Measurements from ENCODE around the gene FAM89A. TPM values are rescaled to one million over a fixed set of nuclear protein-coding genes. Genes with fewer than 3 reads are reported as not detected.

Gene FAM89A
- 5.7 TPM for polyA plus RNA-seq (2013)

- DNase-seq = peak in 2 of 3 donors; percentile 44 to 51
- Histone ChIP-seq H3K9me3 (ENCODE audit: control extremely low read depth in 1 of 5, control insufficient read depth in 4 of 5, insufficient read depth in 2 of 5, low read depth in 1 of 5, low read length in 4 of 5) (peaks cover 0 to 13% (median 5%) of the 10 kb centered on the region in 5 experiments), H3K4me1 (ENCODE audit: control extremely low read depth in 1 of 4, control insufficient read depth in 4 of 4, insufficient read depth in 4 of 4, low read length in 3 of 4) (peaks cover 8 to 54% (median 40%) of the 10 kb centered on the region in 4 experiments), H3K27me3 (replicated peaks in 2 of 5; ENCODE audit: control insufficient read depth in 4 of 5, insufficient read depth in 5 of 5, low read length in 4 of 5) (peaks cover 0 to 14% (median 10%) of the 10 kb centered on the region in 5 experiments), H3K4me3 (ENCODE audit: control insufficient read depth in 1 of 7, extremely low read depth in 1 of 7, insufficient read depth in 4 of 7, low read depth in 2 of 7, low read length in 6 of 7) (peak within 1 kb of the TSS; percentile 36 to 83 (median 73)), H3K27ac (ENCODE audit: insufficient read depth in 1 of 2, low read depth in 1 of 2, low read length in 2 of 2, poor library complexity in 1 of 2, severe bottlenecking in 2 of 2) (no peak within 1 kb of the TSS), H3K36me3 (ENCODE audit: control insufficient read depth in 4 of 4, insufficient read depth in 4 of 4, low read length in 3 of 4) (no peaks in the 10 kb centered on the region)
- CTCF ChIA-PET = interaction anchor here (0.6 to 0.7 kb wide), 2 partner anchors 11 to 60 kb away, joined by 3 to 4 read pairs; no protein-coding TSS in a partner anchor
- POLR2A ChIA-PET = no interaction called here
- under 1% methylated on average over 46 of the region's 82 CpGs for WGBS (ENCODE audit: insufficient coverage)
Measured at GRCh38 chr1:231040019-231040799, at the start of gene FAM89A. FAM89A (minus strand) TSS chr1:231040254; CDS start chr1:231040211, 43 bp downstream.

GRCh38 chr1:231084353-231084752 lies 44.3 kb upstream of the FAM89A start:
- ChIA-PET POLR2A (no interaction called here), CTCF (interaction anchor here (1.1 kb wide), 1 partner anchor 9 kb away, joined by 5 read pairs; no protein-coding TSS in a partner anchor)
- Histone ChIP-seq H3K9me3 (ENCODE audit: control extremely low read depth in 1 of 5, control insufficient read depth in 4 of 5, insufficient read depth in 2 of 5, low read depth in 1 of 5, low read length in 4 of 5) (no peaks in the 10 kb centered on the region), H3K27me3 (replicated peaks in 2 of 5; ENCODE audit: control insufficient read depth in 4 of 5, insufficient read depth in 5 of 5, low read length in 4 of 5) (peaks cover 0 to 2% (median 0%) of the 10 kb centered on the region in 5 experiments), H3K27ac (ENCODE audit: insufficient read depth in 1 of 2, low read depth in 1 of 2, low read length in 2 of 2, poor library complexity in 1 of 2, severe bottlenecking in 2 of 2) (no peak overlapping the region), H3K4me3 (ENCODE audit: control insufficient read depth in 1 of 7, extremely low read depth in 1 of 7, insufficient read depth in 4 of 7, low read depth in 2 of 7, low read length in 6 of 7) (no peak overlapping the region), H3K36me3 (ENCODE audit: control insufficient read depth in 4 of 4, insufficient read depth in 4 of 4, low read length in 3 of 4) (no peaks in the 10 kb centered on the region), H3K4me1 (ENCODE audit: control extremely low read depth in 1 of 4, control insufficient read depth in 4 of 4, insufficient read depth in 4 of 4, low read length in 3 of 4) (no peaks in the 10 kb centered on the region)
- no peak for DNase-seq
- WGBS (ENCODE audit: insufficient coverage) = 92% methylated on average over 4 of the region's 5 CpGs

- Histone ChIP-seq H3K36me3 (ENCODE audit: control insufficient read depth in 4 of 4, insufficient read depth in 4 of 4, low read length in 3 of 4) (no peaks in the 10 kb centered on the region), H3K4me1 (ENCODE audit: control extremely low read depth in 1 of 4, control insufficient read depth in 4 of 4, insufficient read depth in 4 of 4, low read length in 3 of 4) (no peaks in the 10 kb centered on the region), H3K27ac (ENCODE audit: insufficient read depth in 1 of 2, low read depth in 1 of 2, low read length in 2 of 2, poor library complexity in 1 of 2, severe bottlenecking in 2 of 2) (no peak overlapping the region), H3K27me3 (replicated peaks in 2 of 5; ENCODE audit: control insufficient read depth in 4 of 5, insufficient read depth in 5 of 5, low read length in 4 of 5) (no peaks in the 10 kb centered on the region), H3K4me3 (ENCODE audit: control insufficient read depth in 1 of 7, extremely low read depth in 1 of 7, insufficient read depth in 4 of 7, low read depth in 2 of 7, low read length in 6 of 7) (no peak overlapping the region), H3K9me3 (ENCODE audit: control extremely low read depth in 1 of 5, control insufficient read depth in 4 of 5, insufficient read depth in 2 of 5, low read depth in 1 of 5, low read length in 4 of 5) (peaks cover 0 to 4% (median 0%) of the 10 kb centered on the region in 5 experiments)
- DNase-seq = no peak
- POLR2A ChIA-PET = no interaction called here
- WGBS (ENCODE audit: insufficient coverage) = 95% methylated on average over 2 of the region's 4 CpGs
- CTCF ChIA-PET = no interaction called here
Measured at GRCh38 chr1:231079163-231079562, 39.1 kb upstream of the FAM89A start.

GRCh38 chr1:231078250-231078649 lies 38.2 kb upstream of the FAM89A start:
- Histone ChIP-seq H3K36me3 (ENCODE audit: control insufficient read depth in 4 of 4, insufficient read depth in 4 of 4, low read length in 3 of 4) (no peaks in the 10 kb centered on the region), H3K27me3 (replicated peaks in 2 of 5; ENCODE audit: control insufficient read depth in 4 of 5, insufficient read depth in 5 of 5, low read length in 4 of 5) (no peaks in the 10 kb centered on the region), H3K4me1 (ENCODE audit: control extremely low read depth in 1 of 4, control insufficient read depth in 4 of 4, insufficient read depth in 4 of 4, low read length in 3 of 4) (no peaks in the 10 kb centered on the region), H3K27ac (ENCODE audit: insufficient read depth in 1 of 2, low read depth in 1 of 2, low read length in 2 of 2, poor library complexity in 1 of 2, severe bottlenecking in 2 of 2) (no peak overlapping the region), H3K9me3 (ENCODE audit: control extremely low read depth in 1 of 5, control insufficient read depth in 4 of 5, insufficient read depth in 2 of 5, low read depth in 1 of 5, low read length in 4 of 5) (peaks cover 0 to 4% (median 0%) of the 10 kb centered on the region in 5 experiments), H3K4me3 (ENCODE audit: control insufficient read depth in 1 of 7, extremely low read depth in 1 of 7, insufficient read depth in 4 of 7, low read depth in 2 of 7, low read length in 6 of 7) (no peak overlapping the region)
- DNase-seq = no peak
- POLR2A ChIA-PET = no interaction called here
- WGBS (ENCODE audit: insufficient coverage) = 100% methylated on average over 2 of the region's 7 CpGs
- CTCF ChIA-PET = no interaction called here

GRCh38 chr1:231076802-231077201 lies 36.7 kb upstream of the FAM89A start:
- no peak for DNase-seq
- no peaks in the 10 kb centered on the region for H3K36me3 ChIP-seq (ENCODE audit: control insufficient read depth in 4 of 4, insufficient read depth in 4 of 4, low read length in 3 of 4)
- WGBS (ENCODE audit: insufficient coverage) = 82% methylated on average over 4 of the region's 5 CpGs

GRCh38 chr1:231075497-231075896 lies 35.4 kb upstream of the FAM89A start:
- no peak for DNase-seq
- CTCF ChIA-PET = no interaction called here
- POLR2A ChIA-PET = no interaction called here
- Histone ChIP-seq H3K9me3 (ENCODE audit: control extremely low read depth in 1 of 5, control insufficient read depth in 4 of 5, insufficient read depth in 2 of 5, low read depth in 1 of 5, low read length in 4 of 5) (peaks cover 0 to 4% (median 0%) of the 10 kb centered on the region in 5 experiments), H3K36me3 (ENCODE audit: control insufficient read depth in 4 of 4, insufficient read depth in 4 of 4, low read length in 3 of 4) (no peaks in the 10 kb centered on the region), H3K27ac (ENCODE audit: insufficient read depth in 1 of 2, low read depth in 1 of 2, low read length in 2 of 2, poor library complexity in 1 of 2, severe bottlenecking in 2 of 2) (no peak overlapping the region), H3K4me3 (ENCODE audit: control insufficient read depth in 1 of 7, extremely low read depth in 1 of 7, insufficient read depth in 4 of 7, low read depth in 2 of 7, low read length in 6 of 7) (no peak overlapping the region), H3K27me3 (replicated peaks in 2 of 5; ENCODE audit: control insufficient read depth in 4 of 5, insufficient read depth in 5 of 5, low read length in 4 of 5) (peaks cover 0 to 3% (median 0%) of the 10 kb centered on the region in 5 experiments), H3K4me1 (ENCODE audit: control extremely low read depth in 1 of 4, control insufficient read depth in 4 of 4, insufficient read depth in 4 of 4, low read length in 3 of 4) (no peaks in the 10 kb centered on the region)
- WGBS (ENCODE audit: insufficient coverage) = 90% methylated on average over 5 of the region's 6 CpGs

More at GRCh38 chr1:231076802-231077201, 36.7 kb upstream of the FAM89A start:
- POLR2A ChIA-PET = no interaction called here
- H3K4me3 ChIP-seq (ENCODE audit: control insufficient read depth in 1 of 7, extremely low read depth in 1 of 7, insufficient read depth in 4 of 7, low read depth in 2 of 7, low read length in 6 of 7) = no peak overlapping the region
- peaks cover 0 to 4% (median 0%) of the 10 kb centered on the region in 5 experiments for H3K9me3 ChIP-seq (ENCODE audit: control extremely low read depth in 1 of 5, control insufficient read depth in 4 of 5, insufficient read depth in 2 of 5, low read depth in 1 of 5, low read length in 4 of 5)
- H3K27ac ChIP-seq (ENCODE audit: insufficient read depth in 1 of 2, low read depth in 1 of 2, low read length in 2 of 2, poor library complexity in 1 of 2, severe bottlenecking in 2 of 2) = no peak overlapping the region
- no peaks in the 10 kb centered on the region for H3K4me1 ChIP-seq (ENCODE audit: control extremely low read depth in 1 of 4, control insufficient read depth in 4 of 4, insufficient read depth in 4 of 4, low read length in 3 of 4)
- peaks cover 0 to 3% (median 0%) of the 10 kb centered on the region in 5 experiments for H3K27me3 ChIP-seq (replicated peaks in 2 of 5; ENCODE audit: control insufficient read depth in 4 of 5, insufficient read depth in 5 of 5, low read length in 4 of 5)
- CTCF ChIA-PET = no interaction called here

GRCh38 chr1:231075020-231075419 lies 35.0 kb upstream of the FAM89A start:
- POLR2A ChIA-PET = no interaction called here
- CTCF ChIA-PET = no interaction called here
- DNase-seq = no peak
- Histone ChIP-seq H3K36me3 (ENCODE audit: control insufficient read depth in 4 of 4, insufficient read depth in 4 of 4, low read length in 3 of 4) (no peaks in the 10 kb centered on the region), H3K9me3 (ENCODE audit: control extremely low read depth in 1 of 5, control insufficient read depth in 4 of 5, insufficient read depth in 2 of 5, low read depth in 1 of 5, low read length in 4 of 5) (peaks cover 0 to 4% (median 0%) of the 10 kb centered on the region in 5 experiments), H3K27ac (ENCODE audit: insufficient read depth in 1 of 2, low read depth in 1 of 2, low read length in 2 of 2, poor library complexity in 1 of 2, severe bottlenecking in 2 of 2) (no peak overlapping the region), H3K4me3 (ENCODE audit: control insufficient read depth in 1 of 7, extremely low read depth in 1 of 7, insufficient read depth in 4 of 7, low read depth in 2 of 7, low read length in 6 of 7) (no peak overlapping the region), H3K27me3 (replicated peaks in 2 of 5; ENCODE audit: control insufficient read depth in 4 of 5, insufficient read depth in 5 of 5, low read length in 4 of 5) (peaks cover 0 to 3% (median 0%) of the 10 kb centered on the region in 5 experiments), H3K4me1 (ENCODE audit: control extremely low read depth in 1 of 4, control insufficient read depth in 4 of 4, insufficient read depth in 4 of 4, low read length in 3 of 4) (no peaks in the 10 kb centered on the region)
- WGBS (ENCODE audit: insufficient coverage) = 93% methylated on average over 6 of the region's 6 CpGs

Data from common myeloid progenitor, CD34-positive (primary cell).